KMS-11 (cell line): Measurements from ENCODE around the gene AP3B1.

ENCODE experiments used
- H2AFZ ChIP-seq: fragments of 200-600 bp; sonication (generic); 2 replicates; pipeline ENCODE4 v1.6.1; 2016; ENCODE audit warnings: antibody characterized with exemption, mixed run types, low read depth
- H3K27ac ChIP-seq: fragments of 200-600 bp; sonication (generic); 2 replicates; pipeline ENCODE4 v1.6.1; 2016; ENCODE audit warnings: mild to moderate bottlenecking, mixed run types
- H3K27me3 ChIP-seq: fragments of 200-600 bp; sonication (generic); 2 replicates; pipeline ENCODE4 v1.6.1; 2017; ENCODE audit warnings: mild to moderate bottlenecking, low read depth, mixed run types, moderate library complexity; ENCODE audit not compliant: insufficient read depth
- H3K36me3 ChIP-seq: fragments of 200-600 bp; sonication (generic); 2 replicates; pipeline ENCODE4 v1.6.1; 2017; ENCODE audit warnings: mild to moderate bottlenecking, mixed run types; ENCODE audit not compliant: insufficient read depth
- H3K4me1 ChIP-seq: fragments of 200-600 bp; sonication (generic); 2 replicates; pipeline ENCODE4 v1.6.1; 2016; ENCODE audit warnings: mild to moderate bottlenecking, low read depth, mixed run types; ENCODE audit not compliant: poor library complexity, severe bottlenecking
- H3K4me2 ChIP-seq: fragments of 200-600 bp; sonication (generic); 2 replicates; pipeline ENCODE4 v1.7.0; 2016; ENCODE audit warnings: mild to moderate bottlenecking, mixed run types
- H3K4me3 ChIP-seq: fragments of 200-600 bp; sonication (generic); IDR thresholded peaks from 2 replicates; pipeline ENCODE4 v1.6.1; 2017; ENCODE audit warnings: low read depth, low read length, mixed read lengths; ENCODE audit not compliant: insufficient read depth
- H3K79me2 ChIP-seq: fragments of 200-600 bp; sonication (generic); 2 replicates; pipeline ENCODE4 v1.6.1; 2016; ENCODE audit warnings: low read depth, mixed run types; ENCODE audit not compliant: insufficient read depth
- H3K9ac ChIP-seq: fragments of 200-600 bp; sonication (generic); 2 replicates; pipeline ENCODE4 v1.6.1; 2016; ENCODE audit warnings: mild to moderate bottlenecking, mixed run types
- H4K20me1 ChIP-seq: fragments of 200-600 bp; sonication (generic); 2 replicates; pipeline ENCODE4 v1.6.1; 2016; ENCODE audit warnings: mild to moderate bottlenecking, mixed run types; ENCODE audit not compliant: insufficient read depth
- CTCF ChIP-seq: fragments of 200-600 bp; sonication (generic); conservative IDR thresholded peaks from 2 replicates; pipeline ENCODE4 v1.6.1; 2017; ENCODE audit warnings: low read depth, mild to moderate bottlenecking, antibody characterized with exemption, low read length, moderate library complexity, mixed read lengths

The AP3B1 gene

GRCh38 chr5:77952636-77953212 is 341.8 kb downstream of the AP3B1 start:
- Histone ChIP-seq H3K4me1 (no peaks in the 10 kb centered on the region), H3K9ac (no peak overlapping the region), H3K4me3 (no peak overlapping the region), H3K36me3 (no peaks in the 10 kb centered on the region), H4K20me1 (no peaks in the 10 kb centered on the region), H3K27ac (no peak overlapping the region), H3K27me3 (no peaks in the 10 kb centered on the region), H3K79me2 (no peaks in the 10 kb centered on the region), H2AFZ (no peak overlapping the region), H3K4me2 (no peak overlapping the region)
- no peak for TF ChIP-seq CTCF
